ENCODE measurements around the gene MYD88. TPM values are rescaled to one million over a fixed set of nuclear protein-coding genes. Genes with fewer than 3 reads are reported as not detected.

Gene MYD88
- total RNA-seq, 1 donor from 2014 or later: 22.4 TPM

GRCh38 chr3:38168151-38169026 lies 29.9 kb downstream of the MYD88 start:
- TF ChIP-seq, protein P1, sequence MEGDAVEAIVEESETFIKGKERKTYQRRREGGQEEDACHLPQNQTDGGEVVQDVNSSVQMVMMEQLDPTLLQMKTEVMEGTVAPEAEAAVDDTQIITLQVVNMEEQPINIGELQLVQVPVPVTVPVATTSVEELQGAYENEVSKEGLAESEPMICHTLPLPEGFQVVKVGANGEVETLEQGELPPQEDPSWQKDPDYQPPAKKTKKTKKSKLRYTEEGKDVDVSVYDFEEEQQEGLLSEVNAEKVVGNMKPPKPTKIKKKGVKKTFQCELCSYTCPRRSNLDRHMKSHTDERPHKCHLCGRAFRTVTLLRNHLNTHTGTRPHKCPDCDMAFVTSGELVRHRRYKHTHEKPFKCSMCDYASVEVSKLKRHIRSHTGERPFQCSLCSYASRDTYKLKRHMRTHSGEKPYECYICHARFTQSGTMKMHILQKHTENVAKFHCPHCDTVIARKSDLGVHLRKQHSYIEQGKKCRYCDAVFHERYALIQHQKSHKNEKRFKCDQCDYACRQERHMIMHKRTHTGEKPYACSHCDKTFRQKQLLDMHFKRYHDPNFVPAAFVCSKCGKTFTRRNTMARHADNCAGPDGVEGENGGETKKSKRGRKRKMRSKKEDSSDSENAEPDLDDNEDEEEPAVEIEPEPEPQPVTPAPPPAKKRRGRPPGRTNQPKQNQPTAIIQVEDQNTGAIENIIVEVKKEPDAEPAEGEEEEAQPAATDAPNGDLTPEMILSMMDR (IDR thresholded peaks at IDR 0.05): no peak
- Mint-ChIP-seq H3K4me3 (ENCODE audit: unreplicated experiment) (peak overlapping the region; percentile 99), H3K36me3 (ENCODE audit: low read depth) (no peaks in the 10 kb centered on the region), H3K4me1 (ENCODE audit: low read depth) (peaks cover 69% of the 10 kb centered on the region), H3K27me3 (ENCODE audit: low read depth) (no peaks in the 10 kb centered on the region), H3K9me3 (ENCODE audit: low read depth) (no peaks in the 10 kb centered on the region), H3K27ac (ENCODE audit: unreplicated experiment) (peak overlapping the region; percentile 95)
- no peak for DNase-seq (ENCODE audit: low spot score)

DNA sequence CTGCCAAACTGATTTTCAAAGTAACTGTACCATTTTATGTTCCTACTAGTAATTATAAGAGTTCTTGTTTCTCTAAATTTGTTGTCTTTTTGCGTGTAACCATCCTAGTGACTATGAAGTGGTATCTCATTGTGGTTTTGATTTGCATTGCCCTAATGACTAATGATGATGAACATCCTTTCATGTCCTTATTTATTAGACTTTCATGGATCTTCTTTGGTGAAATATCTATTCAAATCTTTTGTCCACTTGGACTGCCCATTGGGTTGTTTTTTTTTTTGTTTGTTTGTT lies 30.5 kb downstream of the MYD88 start:
- peak overlapping the region; percentile 95 for H3K27ac Mint-ChIP-seq (ENCODE audit: unreplicated experiment)
- no peaks in the 10 kb centered on the region for H3K9me3 Mint-ChIP-seq (ENCODE audit: low read depth)
- peaks cover 74% of the 10 kb centered on the region for H3K4me1 Mint-ChIP-seq (ENCODE audit: low read depth)
- no peaks in the 10 kb centered on the region for H3K27me3 Mint-ChIP-seq (ENCODE audit: low read depth)
- H3K36me3 Mint-ChIP-seq (ENCODE audit: low read depth): no peaks in the 10 kb centered on the region
- peak overlapping the region; percentile 99 for H3K4me3 Mint-ChIP-seq (ENCODE audit: unreplicated experiment)
- TF ChIP-seq, protein P1 (IDR thresholded peaks at IDR 0.05): no peak
- DNase-seq (ENCODE audit: low spot score): no peak

DNA sequence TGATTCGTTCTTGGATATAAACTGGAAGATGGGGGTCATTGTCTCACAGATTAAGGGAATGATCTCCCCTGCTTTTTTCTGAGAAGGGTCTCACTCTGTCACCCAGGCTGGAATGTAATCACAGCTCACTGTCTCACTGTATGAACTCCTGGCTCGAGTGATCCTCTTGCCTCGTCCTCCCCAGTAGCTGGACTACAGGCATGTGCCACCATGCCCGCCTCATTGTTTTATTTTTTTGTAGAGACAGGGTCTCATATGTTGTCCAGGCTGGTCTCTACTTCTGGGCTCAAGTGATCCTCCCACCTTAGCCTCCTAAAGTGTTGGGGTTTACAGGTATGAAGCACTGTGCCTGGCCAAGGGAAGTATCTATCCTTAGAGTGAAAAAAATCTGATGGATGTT lies 32.3 kb downstream of the MYD88 start:
- Mint-ChIP-seq H3K27me3 (ENCODE audit: low read depth) (no peaks in the 10 kb centered on the region), H3K36me3 (ENCODE audit: low read depth) (no peaks in the 10 kb centered on the region), H3K4me1 (ENCODE audit: low read depth) (peaks cover 83% of the 10 kb centered on the region), H3K9me3 (ENCODE audit: low read depth) (no peaks in the 10 kb centered on the region), H3K27ac (ENCODE audit: unreplicated experiment) (peak overlapping the region; percentile 81), H3K4me3 (ENCODE audit: unreplicated experiment) (no peak overlapping the region)
- TF ChIP-seq, protein P1 (IDR thresholded peaks at IDR 0.05): no peak
- DNase-seq (ENCODE audit: low spot score): no peak

DNA sequence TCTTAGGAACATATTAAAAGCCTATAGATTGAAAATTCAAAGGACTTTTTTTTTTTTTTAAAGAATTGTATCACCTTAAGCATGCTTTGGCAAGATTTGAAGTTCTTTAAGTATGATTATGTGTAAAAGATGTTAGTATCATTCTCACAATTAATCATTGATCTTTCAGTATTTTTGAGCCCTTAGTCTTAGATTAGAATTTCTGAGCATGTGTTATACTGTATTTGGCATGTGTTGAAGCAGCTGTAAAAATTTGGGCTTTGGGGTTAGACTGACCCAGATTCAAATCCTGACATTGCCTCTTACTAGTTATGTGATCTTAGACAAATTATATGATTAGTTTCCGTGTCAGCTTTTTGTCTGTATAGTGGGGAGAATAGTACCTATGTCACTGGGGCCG lies 33.2 kb downstream of the MYD88 start:
- Mint-ChIP-seq H3K27me3 (ENCODE audit: low read depth) (no peaks in the 10 kb centered on the region), H3K4me1 (ENCODE audit: low read depth) (peaks cover 80% of the 10 kb centered on the region), H3K36me3 (ENCODE audit: low read depth) (no peaks in the 10 kb centered on the region), H3K27ac (ENCODE audit: unreplicated experiment) (peak overlapping the region; percentile 43), H3K4me3 (ENCODE audit: unreplicated experiment) (no peak overlapping the region), H3K9me3 (ENCODE audit: low read depth) (no peaks in the 10 kb centered on the region)
- DNase-seq (ENCODE audit: low spot score): no peak
- TF ChIP-seq, protein P1 (IDR thresholded peaks at IDR 0.05): no peak

DNA sequence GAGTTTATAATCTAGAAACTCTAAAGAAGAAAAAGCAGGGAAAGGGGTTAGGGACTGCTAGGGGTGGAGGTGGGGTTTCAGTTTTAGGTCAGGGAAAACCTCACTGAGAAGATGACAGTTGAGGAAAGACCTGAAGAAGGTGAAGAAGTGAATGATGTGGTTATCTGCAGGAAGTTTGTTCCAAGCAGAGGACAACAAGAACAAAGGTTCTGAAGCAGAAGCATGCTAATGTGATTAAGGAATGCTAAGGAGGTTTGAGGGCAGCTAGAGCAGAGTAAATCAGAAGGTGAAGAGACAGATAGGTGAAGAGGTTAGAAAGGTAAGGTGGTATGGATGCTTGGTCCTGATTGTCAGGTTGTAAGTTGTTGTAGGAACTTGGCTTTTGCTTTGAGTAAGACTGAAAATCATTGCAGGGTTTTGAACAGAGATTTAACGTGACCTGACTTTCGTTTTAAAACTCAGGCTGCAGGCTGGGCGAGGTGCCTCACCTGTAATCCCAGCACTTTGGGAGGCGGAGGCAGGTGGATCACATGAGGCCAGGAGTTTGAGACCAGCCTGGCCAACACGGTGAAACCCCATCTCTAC lies 35.5 kb downstream of the MYD88 start:
- Mint-ChIP-seq H3K27me3 (ENCODE audit: low read depth) (no peaks in the 10 kb centered on the region), H3K4me3 (ENCODE audit: unreplicated experiment) (no peak overlapping the region), H3K27ac (ENCODE audit: unreplicated experiment) (peak overlapping the region; percentile 91), H3K36me3 (ENCODE audit: low read depth) (peaks cover 1% of the 10 kb centered on the region), H3K4me1 (ENCODE audit: low read depth) (peaks cover 68% of the 10 kb centered on the region), H3K9me3 (ENCODE audit: low read depth) (no peaks in the 10 kb centered on the region)
- TF ChIP-seq, protein P1 (IDR thresholded peaks at IDR 0.05): no peak
- DNase-seq (ENCODE audit: low spot score): no peak

Data from chondrocyte (in vitro differentiated cells).